ENCODE data around the gene TMEM170B. TPM values are rescaled to one million over a fixed set of nuclear protein-coding genes. Genes with fewer than 3 reads are reported as not detected.

Gene TMEM170B
- total RNA-seq, 1 donor from 2014 or later, result 2.5 TPM

DNA sequence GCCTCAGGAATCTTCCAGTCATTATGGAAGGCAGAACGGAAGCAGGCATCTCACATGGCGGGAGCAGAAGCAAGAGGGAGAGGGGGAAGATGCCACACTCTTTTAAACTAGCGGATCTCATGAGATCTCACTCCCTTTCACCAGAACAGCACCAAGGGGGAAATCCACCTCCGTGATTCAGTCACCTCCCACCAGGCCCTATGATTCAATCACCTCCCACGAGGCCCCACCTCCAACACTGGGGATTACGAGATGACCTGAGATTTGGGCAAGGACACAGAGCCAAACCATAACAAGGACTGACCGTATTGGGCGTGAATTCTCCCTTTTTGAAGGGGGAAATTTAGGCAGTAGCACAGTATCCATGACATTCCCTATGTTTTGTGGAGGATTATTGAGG, 88.8 kb downstream of the TMEM170B start:
- no peaks in the 10 kb centered on the region for H3K9me3 ChIP-seq
- H3K4me3 ChIP-seq, result no peak overlapping the region
- no peaks in the 10 kb centered on the region for H3K27me3 ChIP-seq
- H3K36me3 ChIP-seq, result no peaks in the 10 kb centered on the region
- DNase-seq (ENCODE audit: extremely low spot score in 2 of 2), result no peak
- no peaks in the 10 kb centered on the region for H3K4me1 ChIP-seq
- intact Hi-C loops (cut with DNase I), result no loop called here
- TF ChIP-seq POLR2AphosphoS5 (IDR thresholded peaks at IDR 0.05; ENCODE audit: insufficient read depth in 1 of 2, low read depth in 1 of 2), result no peak
- no peak for TF ChIP-seq CTCF (IDR thresholded peaks at IDR 0.05)
- no peak for TF ChIP-seq POLR2A (IDR thresholded peaks at IDR 0.05)
- no peak overlapping the region for H3K27ac ChIP-seq

DNA sequence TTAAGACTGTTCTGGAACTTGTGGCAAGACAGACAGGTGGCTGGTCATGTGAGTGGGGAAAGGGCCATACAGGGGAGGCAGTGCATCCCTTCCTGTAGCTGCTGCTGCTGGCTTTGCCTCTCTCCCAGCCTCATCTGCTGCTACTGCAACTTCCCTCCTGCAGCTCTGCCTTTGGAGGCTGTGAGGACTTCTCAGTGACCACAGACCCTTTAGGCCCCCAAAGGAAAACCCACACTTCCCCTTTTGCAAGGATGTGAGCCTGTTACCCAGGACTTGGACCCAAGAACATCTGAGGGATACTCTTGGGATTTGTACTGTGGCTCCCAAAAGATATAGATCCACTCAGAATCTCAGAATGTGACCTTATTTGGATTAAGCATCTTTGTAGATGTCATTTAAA, 91.0 kb downstream of the TMEM170B start:
- no peak for TF ChIP-seq POLR2A (IDR thresholded peaks at IDR 0.05)
- no peak for TF ChIP-seq CTCF (IDR thresholded peaks at IDR 0.05)
- no peak for TF ChIP-seq POLR2AphosphoS5 (IDR thresholded peaks at IDR 0.05; ENCODE audit: insufficient read depth in 1 of 2, low read depth in 1 of 2)
- no peak overlapping the region for H3K27ac ChIP-seq
- no peaks in the 10 kb centered on the region for H3K36me3 ChIP-seq
- no peaks in the 10 kb centered on the region for H3K27me3 ChIP-seq
- no peak for DNase-seq (ENCODE audit: extremely low spot score in 2 of 2)
- intact Hi-C loops (cut with DNase I), result no loop called here
- no peak overlapping the region for H3K4me3 ChIP-seq
- H3K4me1 ChIP-seq, result no peaks in the 10 kb centered on the region
- H3K9me3 ChIP-seq, result no peaks in the 10 kb centered on the region

DNA sequence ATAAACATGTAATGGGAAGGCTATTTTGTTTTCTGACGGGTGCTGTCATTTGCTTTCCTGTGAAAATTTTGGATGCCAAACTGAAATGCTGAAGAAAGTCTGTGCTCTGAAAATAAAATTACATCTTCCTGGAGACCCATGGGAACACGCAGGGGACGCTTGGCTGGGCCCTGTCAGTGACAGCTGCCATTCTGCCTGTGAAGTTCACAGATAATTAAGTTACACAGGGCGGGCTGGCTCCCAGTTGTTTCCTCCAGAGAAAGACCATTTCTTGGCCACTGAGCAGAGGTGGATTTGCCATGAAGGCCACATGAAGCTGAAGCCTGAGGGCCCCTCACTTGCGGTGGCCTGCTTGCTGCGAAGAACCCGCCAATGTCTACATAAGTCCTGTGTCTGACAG, 93.5 kb downstream of the TMEM170B start:
- DNase-seq (ENCODE audit: extremely low spot score in 2 of 2), result no peak
- H3K36me3 ChIP-seq, result no peaks in the 10 kb centered on the region
- TF ChIP-seq POLR2AphosphoS5 (IDR thresholded peaks at IDR 0.05; ENCODE audit: insufficient read depth in 1 of 2, low read depth in 1 of 2) (no peak), POLR2A (IDR thresholded peaks at IDR 0.05) (no peak), CTCF (IDR thresholded peaks at IDR 0.05) (no peak)
- H3K4me3 ChIP-seq, result no peak overlapping the region
- H3K27me3 ChIP-seq, result no peaks in the 10 kb centered on the region
- no peaks in the 10 kb centered on the region for H3K4me1 ChIP-seq
- no peak overlapping the region for H3K27ac ChIP-seq
- intact Hi-C loops (cut with DNase I), result no loop called here
- no peaks in the 10 kb centered on the region for H3K9me3 ChIP-seq

DNA sequence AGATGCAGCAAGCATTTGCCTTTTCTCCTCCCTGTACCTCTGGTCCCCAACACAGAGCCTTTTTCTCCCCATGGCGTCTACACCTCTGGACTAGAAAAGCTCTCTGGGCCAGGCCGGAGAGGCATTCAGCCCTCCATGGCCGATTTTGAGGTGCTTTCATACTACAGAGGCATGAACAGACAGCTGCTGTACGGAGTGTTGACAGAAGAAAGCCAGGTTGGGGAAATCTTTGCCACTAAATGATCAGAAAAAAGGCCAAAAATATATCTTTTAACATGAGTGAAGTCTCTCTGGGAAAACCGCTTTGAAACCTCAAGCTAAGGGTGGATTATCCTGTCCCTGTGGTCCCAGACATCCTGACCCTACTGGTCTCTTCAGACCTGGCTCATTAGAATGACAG, 94.0 kb downstream of the TMEM170B start:
- DNase-seq (ENCODE audit: extremely low spot score in 2 of 2), result no peak
- Histone ChIP-seq H3K27ac (no peak overlapping the region), H3K9me3 (no peaks in the 10 kb centered on the region), H3K4me3 (no peak overlapping the region), H3K27me3 (no peaks in the 10 kb centered on the region), H3K36me3 (no peaks in the 10 kb centered on the region), H3K4me1 (no peaks in the 10 kb centered on the region)
- intact Hi-C loops (cut with DNase I), result no loop called here
- TF ChIP-seq POLR2AphosphoS5 (IDR thresholded peaks at IDR 0.05; ENCODE audit: insufficient read depth in 1 of 2, low read depth in 1 of 2), result no peak
- TF ChIP-seq CTCF (IDR thresholded peaks at IDR 0.05), result no peak
- TF ChIP-seq POLR2A (IDR thresholded peaks at IDR 0.05), result no peak

- H3K4me1 ChIP-seq, result no peaks in the 10 kb centered on the region
- intact Hi-C loops (cut with DNase I), result no loop called here
- H3K27ac ChIP-seq, result no peak overlapping the region
- no peaks in the 10 kb centered on the region for H3K9me3 ChIP-seq
- TF ChIP-seq POLR2AphosphoS5 (IDR thresholded peaks at IDR 0.05; ENCODE audit: insufficient read depth in 1 of 2, low read depth in 1 of 2) (no peak), CTCF (IDR thresholded peaks at IDR 0.05) (no peak), POLR2A (IDR thresholded peaks at IDR 0.05) (no peak)
- no peak for DNase-seq (ENCODE audit: extremely low spot score in 2 of 2)
- H3K27me3 ChIP-seq, result no peaks in the 10 kb centered on the region
- H3K36me3 ChIP-seq, result no peaks in the 10 kb centered on the region
- no peak overlapping the region for H3K4me3 ChIP-seq
Observed at GRCh38 chr6:11632231-11632630, 94.7 kb downstream of the TMEM170B start.

All from vagina (tissue), 2 donors.